ENCODE data around the gene DDX25.

DNA sequence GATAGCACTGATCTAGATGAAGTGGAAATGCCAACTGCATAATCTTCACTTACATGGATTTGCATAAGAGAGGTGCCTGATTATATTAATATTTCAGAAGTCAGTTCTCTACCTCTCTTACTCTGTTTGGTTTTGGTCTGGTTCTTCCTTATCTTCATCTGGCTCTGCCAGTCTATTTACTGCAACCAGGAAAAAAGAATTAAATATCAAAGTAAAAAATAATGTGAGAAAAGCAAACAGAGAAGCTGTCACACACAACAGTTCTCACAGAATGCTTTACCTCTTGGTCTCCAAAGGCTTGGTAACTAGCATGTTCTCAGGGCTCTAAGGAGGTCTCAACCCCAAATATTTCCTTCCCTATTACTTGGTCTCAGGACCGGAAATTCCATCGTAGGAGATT is 48.3 kb downstream of the DDX25 start:
- TF ChIP-seq, protein P1, sequence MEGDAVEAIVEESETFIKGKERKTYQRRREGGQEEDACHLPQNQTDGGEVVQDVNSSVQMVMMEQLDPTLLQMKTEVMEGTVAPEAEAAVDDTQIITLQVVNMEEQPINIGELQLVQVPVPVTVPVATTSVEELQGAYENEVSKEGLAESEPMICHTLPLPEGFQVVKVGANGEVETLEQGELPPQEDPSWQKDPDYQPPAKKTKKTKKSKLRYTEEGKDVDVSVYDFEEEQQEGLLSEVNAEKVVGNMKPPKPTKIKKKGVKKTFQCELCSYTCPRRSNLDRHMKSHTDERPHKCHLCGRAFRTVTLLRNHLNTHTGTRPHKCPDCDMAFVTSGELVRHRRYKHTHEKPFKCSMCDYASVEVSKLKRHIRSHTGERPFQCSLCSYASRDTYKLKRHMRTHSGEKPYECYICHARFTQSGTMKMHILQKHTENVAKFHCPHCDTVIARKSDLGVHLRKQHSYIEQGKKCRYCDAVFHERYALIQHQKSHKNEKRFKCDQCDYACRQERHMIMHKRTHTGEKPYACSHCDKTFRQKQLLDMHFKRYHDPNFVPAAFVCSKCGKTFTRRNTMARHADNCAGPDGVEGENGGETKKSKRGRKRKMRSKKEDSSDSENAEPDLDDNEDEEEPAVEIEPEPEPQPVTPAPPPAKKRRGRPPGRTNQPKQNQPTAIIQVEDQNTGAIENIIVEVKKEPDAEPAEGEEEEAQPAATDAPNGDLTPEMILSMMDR (conservative IDR thresholded peaks at IDR 0.05): no peak
- no peak for TF ChIP-seq EZH2 (IDR thresholded peaks at IDR 0.05; ENCODE audit: low read depth)

All from PC-9 (cell line).